Cardiac muscle cell (in vitro differentiated cells and primary cell): ENCODE data around the gene FAM107B. TPM values are rescaled to one million over a fixed set of nuclear protein-coding genes. Genes with fewer than 3 reads are reported as not detected.

Source experiments
- DNase-seq, 2 donors: peaks; one replicate each; pipeline versions ENCODE4 v3.0.0 to v3.0.0-alpha.2; 2010 to 2017; ENCODE audit warnings: low read depth in 1 of 2, low spot score in 1 of 2
- H3K27ac ChIP-seq: fragments of 200-600 bp; sonication (generic); 2 replicates; pipeline ENCODE4 v1.5.1; 2016
- H3K27me3 ChIP-seq: fragments of 200-600 bp; sonication (generic); 2 replicates; pipeline ENCODE4 v1.6.0; 2016; ENCODE audit warnings: control low read depth
- H3K36me3 ChIP-seq: fragments of 200-600 bp; sonication (generic); 2 replicates; pipeline ENCODE4 v1.5.1; 2016; ENCODE audit warnings: control low read depth
- H3K4me1 ChIP-seq: fragments of 200-600 bp; sonication (generic); 2 replicates; pipeline ENCODE4 v1.8.1; 2017; ENCODE audit warnings: low read depth, mild to moderate bottlenecking, mixed run types
- H3K4me3 ChIP-seq: fragments of 200-600 bp; sonication (generic); 2 replicates; pipeline ENCODE4 v1.5.1; 2016; ENCODE audit warnings: mild to moderate bottlenecking
- H3K9me3 ChIP-seq: fragments of 200-600 bp; sonication (generic); 2 replicates; pipeline ENCODE4 v1.5.1; 2017; ENCODE audit warnings: low read depth, mild to moderate bottlenecking, control low read depth
- CTCF ChIP-seq: IDR thresholded peaks from 2 replicates; pipeline ENCODE4 v1.5.1; 2012; ENCODE audit warnings: low read depth, mild to moderate bottlenecking, low read length
- polyA plus RNA-seq: library from polyadenylated mRNA; unstranded; fragments of >200 nt; fragmentation: Nextera tagmentation; extraction: Ambion mirVana; gene quantifications from 2 replicates; pipeline ENCODE4 v1.2.1, GENCODE V29; 2016
- total RNA-seq: library from RNA; depleted of rRNA; stranded (reverse); fragments of >200 nt; gene quantifications from 2 replicates; pipeline ENCODE4 v1.2.3, GENCODE V29; 2016

The FAM107B gene
- total and polyA plus RNA-seq, 2 experiments from 2014 or later: 6.0 to 9.6 TPM

- no peaks in the 10 kb centered on the region for H3K36me3 ChIP-seq
- H3K27me3 ChIP-seq: no peaks in the 10 kb centered on the region
- no peak overlapping the region for H3K27ac ChIP-seq
- DNase-seq: no peak
- H3K4me1 ChIP-seq: no peaks in the 10 kb centered on the region
- no peaks in the 10 kb centered on the region for H3K9me3 ChIP-seq
- no peak overlapping the region for H3K4me3 ChIP-seq
- no peak for TF ChIP-seq CTCF
These were observed 256.5 kb downstream of the FAM107B start for GRCh38 chr10:14518149-14518548.

- no peak overlapping the region for H3K27ac ChIP-seq
- no peak overlapping the region for H3K4me3 ChIP-seq
- no peaks in the 10 kb centered on the region for H3K36me3 ChIP-seq
- no peaks in the 10 kb centered on the region for H3K4me1 ChIP-seq
- no peaks in the 10 kb centered on the region for H3K9me3 ChIP-seq
- TF ChIP-seq CTCF: no peak
- H3K27me3 ChIP-seq: no peaks in the 10 kb centered on the region
- no peak for DNase-seq
These were observed 261.6 kb downstream of the FAM107B start for GRCh38 chr10:14513123-14513522.

GRCh38 chr10:14510346-14510745 is 264.4 kb downstream of the FAM107B start:
- Histone ChIP-seq H3K9me3 (no peaks in the 10 kb centered on the region), H3K4me3 (no peak overlapping the region), H3K27me3 (no peaks in the 10 kb centered on the region), H3K27ac (no peak overlapping the region), H3K4me1 (no peaks in the 10 kb centered on the region), H3K36me3 (no peaks in the 10 kb centered on the region)
- TF ChIP-seq CTCF: no peak
- no peak for DNase-seq

- H3K4me3 ChIP-seq: no peak overlapping the region
- DNase-seq: no peak
- H3K27ac ChIP-seq: no peak overlapping the region
- no peaks in the 10 kb centered on the region for H3K36me3 ChIP-seq
- no peaks in the 10 kb centered on the region for H3K9me3 ChIP-seq
- H3K27me3 ChIP-seq: no peaks in the 10 kb centered on the region
- no peak for TF ChIP-seq CTCF
- H3K4me1 ChIP-seq: no peaks in the 10 kb centered on the region
These were observed 266.0 kb downstream of the FAM107B start for GRCh38 chr10:14508725-14509124.

- H3K27me3 ChIP-seq: no peaks in the 10 kb centered on the region
- H3K9me3 ChIP-seq: no peaks in the 10 kb centered on the region
- no peak for DNase-seq
- H3K36me3 ChIP-seq: no peaks in the 10 kb centered on the region
- no peak for TF ChIP-seq CTCF
- H3K4me3 ChIP-seq: no peak overlapping the region
- no peaks in the 10 kb centered on the region for H3K4me1 ChIP-seq
- H3K27ac ChIP-seq: no peak overlapping the region
These were observed 266.9 kb downstream of the FAM107B start for GRCh38 chr10:14507781-14508180.

- TF ChIP-seq CTCF: no peak
- no peaks in the 10 kb centered on the region for H3K36me3 ChIP-seq
- no peaks in the 10 kb centered on the region for H3K9me3 ChIP-seq
- H3K4me3 ChIP-seq: no peak overlapping the region
- no peak for DNase-seq
- no peak overlapping the region for H3K27ac ChIP-seq
- no peaks in the 10 kb centered on the region for H3K4me1 ChIP-seq
- no peaks in the 10 kb centered on the region for H3K27me3 ChIP-seq
These were observed 267.5 kb downstream of the FAM107B start for GRCh38 chr10:14507176-14507575.
